NCI-H446 treated with DMSO at 0.1 percent for 48 hours (cell line): ENCODE data around the gene TMPRSS6.

Experiments
- DNase-seq: peaks from one replicate; lab custom pipeline; 2025; lab: John Stamatoyannopoulos, UW

The TMPRSS6 gene

DNA sequence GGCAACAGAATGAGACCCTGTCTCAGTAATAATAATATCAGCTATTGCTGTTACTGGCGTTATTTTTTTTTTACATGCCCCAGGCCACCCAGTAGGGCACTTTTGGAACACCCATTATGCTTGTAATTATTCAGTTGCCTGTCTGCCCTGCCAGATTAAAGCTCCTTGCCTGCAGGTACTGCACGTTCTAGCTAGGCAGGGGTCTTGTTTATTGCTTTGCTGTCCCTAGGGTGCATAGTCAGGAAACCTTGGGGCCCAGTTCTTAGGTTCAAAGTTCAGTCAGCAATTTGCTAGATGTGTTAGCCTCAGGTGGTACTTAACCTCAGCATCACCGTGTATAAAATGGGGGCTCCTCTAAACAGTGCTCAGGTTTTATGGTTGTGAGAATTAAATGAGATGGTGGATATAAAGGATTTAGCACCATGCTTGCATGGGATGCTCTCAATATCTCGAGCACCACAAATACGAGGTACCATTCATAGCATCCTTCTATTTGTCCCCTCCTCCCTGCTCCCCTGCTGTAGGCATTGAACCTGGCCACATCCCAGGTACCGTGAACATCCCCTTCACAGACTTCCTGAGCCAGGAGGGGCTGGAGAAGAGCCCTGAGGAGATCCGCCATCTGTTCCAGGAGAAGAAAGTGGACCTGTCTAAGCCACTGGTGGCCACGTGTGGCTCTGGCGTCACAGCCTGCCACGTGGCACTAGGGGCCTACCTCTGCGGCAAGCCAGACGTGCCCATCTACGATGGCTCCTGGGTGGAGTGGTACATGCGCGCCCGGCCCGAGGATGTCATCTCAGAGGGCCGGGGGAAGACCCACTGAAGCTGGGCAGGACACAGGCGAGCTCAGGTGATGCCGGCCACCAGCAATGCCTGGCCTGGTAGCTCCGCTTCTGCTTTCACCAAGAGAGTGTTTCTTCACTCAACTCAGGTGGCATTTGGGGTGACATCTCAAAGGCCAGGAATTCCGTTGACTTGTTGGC lies 80.5 kb downstream of the TMPRSS6 start:
- no peak for DNase-seq

DNA sequence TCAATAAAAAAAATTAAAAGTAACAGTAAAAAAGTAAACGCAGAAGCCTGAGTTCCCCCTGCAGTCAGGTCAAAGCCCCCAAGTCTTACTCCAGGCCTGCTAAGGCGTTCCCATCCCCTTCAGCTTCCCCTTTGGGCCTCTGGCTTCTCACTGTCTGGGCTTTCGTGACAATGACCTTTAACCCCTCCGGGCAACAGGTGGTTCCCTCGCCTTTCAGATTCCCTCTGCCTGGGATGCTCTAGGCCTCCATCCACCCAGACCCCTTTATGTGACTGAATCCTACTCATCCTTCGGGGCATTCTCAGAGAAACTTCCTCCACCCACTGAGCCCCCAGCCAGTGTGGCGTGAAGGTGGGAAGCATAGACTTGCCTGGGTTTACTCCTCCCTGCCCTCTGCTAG lies 82.0 kb downstream of the TMPRSS6 start:
- no peak for DNase-seq

DNA sequence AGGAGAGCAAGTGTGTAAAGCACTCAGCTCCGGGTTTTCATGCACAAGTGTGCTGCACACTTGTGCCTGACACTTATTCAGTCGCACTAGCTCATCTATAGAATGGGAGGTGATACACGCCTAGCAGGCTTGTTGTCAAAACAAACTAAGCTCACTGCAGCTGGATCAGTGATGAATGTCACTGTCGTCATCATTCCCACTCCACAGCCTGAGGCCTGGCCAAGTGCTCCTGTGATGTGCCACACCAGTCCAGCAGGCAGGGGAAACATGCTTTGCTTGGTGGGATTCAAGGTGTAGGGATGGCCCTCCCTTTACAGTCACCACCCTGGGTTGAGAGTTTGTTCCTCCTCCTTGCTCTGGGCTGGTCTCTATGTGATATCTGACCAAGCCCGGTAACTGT lies 83.2 kb downstream of the TMPRSS6 start:
- no peak for DNase-seq

DNA sequence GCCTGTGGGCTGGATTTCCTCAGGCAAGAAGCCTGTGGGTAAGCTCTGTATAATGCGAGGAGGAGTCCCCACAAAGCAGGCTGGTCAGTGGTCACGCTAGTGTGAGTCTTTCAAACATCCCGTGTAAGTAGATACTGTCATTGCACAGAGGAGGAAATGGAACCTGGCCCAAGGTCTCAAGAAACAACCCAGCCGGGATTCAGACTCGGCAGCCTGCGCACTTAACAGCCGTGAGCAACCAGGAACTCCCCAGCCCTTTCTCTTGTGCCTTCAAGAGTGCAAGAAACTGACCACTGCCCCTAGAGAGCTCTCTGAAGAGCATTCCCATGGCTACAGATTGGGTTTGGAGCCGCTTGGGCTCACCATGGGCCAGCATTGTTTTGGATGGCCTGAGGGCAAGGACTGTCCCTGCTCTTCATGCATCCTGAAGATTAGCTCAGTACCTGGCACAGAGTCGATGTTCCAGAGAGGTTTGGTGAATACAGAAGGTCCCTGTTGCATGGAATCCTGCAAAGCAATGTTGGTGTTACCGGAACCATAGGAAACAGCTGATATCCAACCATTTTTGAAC lies 83.9 kb downstream of the TMPRSS6 start:
- DNase-seq = no peak

DNA sequence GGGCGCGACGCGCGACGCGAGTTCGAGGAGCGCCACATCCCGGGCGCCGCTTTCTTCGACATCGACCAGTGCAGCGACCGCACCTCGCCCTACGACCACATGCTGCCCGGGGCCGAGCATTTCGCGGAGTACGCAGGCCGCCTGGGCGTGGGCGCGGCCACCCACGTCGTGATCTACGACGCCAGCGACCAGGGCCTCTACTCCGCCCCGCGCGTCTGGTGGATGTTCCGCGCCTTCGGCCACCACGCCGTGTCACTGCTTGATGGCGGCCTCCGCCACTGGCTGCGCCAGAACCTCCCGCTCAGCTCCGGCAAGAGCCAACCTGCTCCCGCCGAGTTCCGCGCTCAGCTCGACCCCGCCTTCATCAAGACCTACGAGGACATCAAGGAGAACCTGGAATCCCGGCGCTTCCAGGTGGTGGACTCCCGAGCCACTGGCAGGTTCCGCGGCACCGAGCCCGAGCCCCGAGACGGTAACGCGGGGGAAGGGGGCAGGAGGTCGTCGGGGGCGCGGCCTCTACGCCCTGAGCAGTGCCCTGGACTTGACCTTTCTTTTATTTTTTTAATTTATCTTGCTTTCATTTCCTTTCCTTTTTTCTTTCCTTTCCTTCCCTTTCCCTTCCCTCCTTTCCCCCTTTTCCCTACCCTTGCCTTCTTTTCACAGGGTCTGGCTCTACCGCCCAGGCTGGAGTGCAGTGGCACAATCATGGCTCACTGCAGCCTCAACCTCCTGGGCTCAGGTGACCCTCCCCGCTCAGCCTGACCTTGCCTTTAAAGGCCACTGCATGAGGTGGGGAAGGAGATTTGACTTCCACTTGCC lies 85.0 kb downstream of the TMPRSS6 start:
- no peak for DNase-seq

DNA sequence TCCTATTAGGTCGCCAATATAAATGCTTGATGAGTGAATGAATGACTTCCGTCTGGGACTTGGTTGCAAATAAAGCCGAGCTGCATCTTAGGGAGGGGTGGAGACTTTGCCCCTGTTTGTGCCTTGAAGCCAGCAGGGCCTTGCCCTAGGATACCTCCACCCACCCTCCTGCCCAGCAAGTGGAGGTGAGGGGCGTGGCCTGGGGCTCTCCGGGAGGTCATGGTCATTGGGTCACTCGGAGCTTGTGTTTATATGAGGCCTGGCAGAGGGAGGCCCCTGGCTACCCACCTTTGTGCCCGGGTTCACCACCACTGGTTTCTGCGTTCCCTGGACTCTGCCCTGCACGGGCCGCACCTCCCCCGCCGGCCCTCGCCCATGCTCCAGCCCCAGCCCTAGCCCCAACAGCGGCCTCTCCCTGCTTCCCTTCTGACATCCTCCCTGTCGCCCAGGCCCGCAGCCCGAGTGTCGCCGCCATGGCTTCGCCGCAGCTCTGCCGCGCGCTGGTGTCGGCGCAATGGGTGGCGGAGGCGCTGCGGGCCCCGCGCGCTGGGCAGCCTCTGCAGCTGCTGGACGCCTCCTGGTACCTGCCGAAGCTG lies 85.7 kb downstream of the TMPRSS6 start:
- no peak for DNase-seq

DNA sequence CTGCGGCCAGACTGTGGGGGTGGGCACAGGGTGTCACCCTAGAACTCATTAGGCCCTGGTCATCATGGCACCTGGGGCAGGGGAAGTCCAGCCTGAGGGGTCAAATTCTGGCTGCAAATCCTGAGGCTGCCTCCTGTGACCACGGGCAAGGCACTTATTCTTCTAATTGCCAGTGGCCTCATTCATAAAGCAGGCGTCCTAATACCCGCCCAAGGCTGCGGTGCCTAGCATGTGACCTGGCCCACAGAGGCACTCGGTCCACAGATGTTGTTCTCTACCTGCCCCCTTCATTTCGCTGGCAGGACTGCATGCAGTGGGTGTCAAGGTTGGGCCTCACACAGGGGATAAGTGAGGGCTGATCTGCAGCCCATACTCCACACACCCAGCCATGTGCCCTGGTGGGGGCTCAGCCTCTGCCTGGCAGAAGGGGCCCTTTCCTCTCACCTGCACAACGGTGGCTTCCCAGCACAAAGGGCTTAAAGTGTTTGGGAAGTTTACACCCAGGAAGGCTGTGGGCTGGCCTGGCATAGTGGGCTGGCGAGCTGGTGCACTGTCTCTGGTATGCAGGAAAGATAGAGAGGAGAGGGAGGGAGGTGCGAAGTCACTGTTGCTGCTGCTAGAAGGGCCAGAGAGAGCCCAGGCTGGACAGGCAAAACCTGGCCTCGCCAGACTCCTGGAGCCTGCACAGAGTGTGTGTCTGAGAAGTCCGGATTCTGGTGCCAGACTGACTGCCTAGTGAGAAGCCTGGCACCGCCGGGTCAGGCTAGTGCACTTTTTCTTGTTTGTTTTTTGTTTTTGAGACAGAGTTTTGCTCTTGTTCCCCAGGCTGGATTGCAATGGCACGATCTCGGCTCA lies 86.8 kb downstream of the TMPRSS6 start:
- no peak for DNase-seq

DNA sequence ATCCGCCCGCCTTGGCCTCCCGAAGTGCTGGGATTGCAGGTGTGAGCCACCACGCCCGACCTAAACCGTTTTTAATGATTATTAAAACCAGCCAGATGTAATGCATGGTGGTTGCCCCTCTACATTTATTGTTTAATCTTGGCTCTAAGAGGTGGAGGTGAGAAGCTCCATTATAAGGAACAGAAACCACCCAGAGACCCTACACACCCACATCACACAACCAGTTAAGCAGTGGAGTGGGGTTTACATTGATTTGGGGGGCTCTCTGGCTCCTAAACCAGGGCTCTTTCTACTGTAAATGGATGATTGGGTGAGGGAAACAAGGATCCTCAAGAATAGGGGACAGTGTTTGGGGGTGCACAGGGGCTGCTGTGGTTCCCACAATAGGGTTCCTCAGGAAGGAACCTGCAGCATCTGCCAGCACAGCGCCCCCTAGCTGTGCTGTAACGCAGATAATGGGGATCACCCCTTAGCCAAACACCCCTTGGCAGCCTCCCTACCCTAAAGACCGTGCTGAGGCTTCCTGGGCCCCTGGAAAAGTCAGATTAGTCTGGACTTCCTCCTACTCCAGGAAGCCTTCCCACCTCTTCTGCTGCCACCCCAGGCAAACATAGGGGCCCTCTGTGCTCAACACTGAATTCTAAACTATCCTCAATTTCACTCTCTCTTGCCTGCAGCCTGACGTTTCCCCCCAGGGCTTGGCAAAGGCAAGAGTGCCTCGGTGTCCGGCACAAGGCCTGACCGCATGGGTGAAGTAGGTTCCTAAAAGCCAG lies 87.6 kb downstream of the TMPRSS6 start:
- DNase-seq = no peak

DNA sequence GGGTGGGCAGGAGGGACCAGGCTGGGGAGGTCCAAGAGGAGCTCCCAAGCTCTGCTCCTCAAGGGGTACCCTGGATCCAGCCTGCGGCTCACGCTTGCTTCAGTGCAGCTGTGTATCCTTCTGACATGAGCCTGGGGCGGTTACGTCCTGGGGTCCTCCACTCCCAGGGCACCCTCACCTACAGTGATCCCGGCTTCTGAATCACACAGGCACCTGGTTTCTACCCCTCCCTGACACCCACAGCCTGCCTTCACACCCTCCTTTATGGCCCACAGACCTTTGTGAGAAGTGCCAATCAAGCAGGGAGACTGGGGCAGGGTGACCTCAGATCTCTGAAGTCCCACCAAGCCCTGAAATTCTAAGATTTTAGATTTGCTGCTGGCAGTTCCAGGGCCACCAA lies 88.5 kb downstream of the TMPRSS6 start:
- DNase-seq = no peak

DNA sequence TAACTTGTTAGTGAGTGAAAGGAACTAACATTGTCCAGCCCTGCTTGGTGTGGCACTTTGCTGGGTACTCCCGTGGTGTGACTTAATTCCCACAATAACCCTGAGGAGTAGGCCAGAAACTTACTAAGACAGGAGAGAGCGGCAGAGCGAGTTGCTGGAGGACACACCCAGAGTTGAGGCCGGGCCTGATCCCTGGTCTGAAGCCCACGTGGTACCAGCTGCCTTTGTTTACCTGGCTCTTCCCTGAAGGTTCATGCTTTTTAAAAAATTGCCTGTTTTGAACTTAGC lies 89.4 kb downstream of the TMPRSS6 start:
- DNase-seq = peak; percentile 4

DNA sequence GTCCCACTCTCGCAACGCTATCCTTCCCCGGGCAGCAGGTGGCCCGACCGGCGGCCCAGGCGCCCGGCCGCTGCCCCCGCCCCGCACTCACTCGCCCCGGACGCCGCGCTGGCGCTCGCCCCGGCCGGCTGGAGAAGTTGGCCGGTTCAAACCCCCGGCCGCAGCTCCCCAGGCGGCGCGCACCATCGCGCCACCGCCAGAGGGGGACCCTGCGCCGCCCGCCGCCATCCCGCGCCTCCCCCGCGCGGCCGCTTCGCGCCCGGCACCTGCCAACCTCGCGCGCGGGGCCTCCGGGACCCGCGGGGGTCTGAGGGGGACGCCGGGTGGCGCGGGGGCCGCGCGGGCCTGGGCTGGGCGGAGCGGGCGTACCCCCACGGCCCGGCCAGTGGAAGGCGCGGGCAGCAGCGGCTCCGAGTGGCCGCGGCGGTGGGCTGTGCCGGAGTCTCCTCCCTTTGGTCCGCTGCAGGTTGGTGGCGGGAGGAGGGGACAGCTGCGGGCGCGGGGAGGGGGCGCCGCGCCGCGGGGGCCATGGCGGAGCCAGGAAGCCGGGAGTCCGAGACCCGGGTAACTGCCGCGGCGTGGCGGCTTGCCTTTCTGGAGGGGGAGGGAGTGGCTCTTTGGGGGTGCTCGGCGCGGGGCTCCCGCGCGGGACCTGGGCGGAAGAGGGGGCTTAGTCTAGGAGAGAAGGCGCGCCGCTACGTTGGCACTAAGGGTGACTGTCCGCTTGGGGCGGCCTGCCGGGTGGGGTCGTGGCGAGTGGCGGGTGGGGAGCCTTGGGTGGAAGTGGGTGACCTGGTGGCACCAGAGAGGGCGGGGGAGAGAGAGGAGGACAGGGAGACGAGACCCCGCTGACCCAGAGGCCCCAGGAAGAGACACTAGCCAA lies 90.0 kb downstream of the TMPRSS6 start, which contains the start of the genes MPST and TST:
MPST (plus strand) TSS at position 434 of the 883 bp plus-strand sequence; CDS start at position 529, 95 bp downstream.
TST (minus strand) TSS at position 139 of the 883 bp plus-strand sequence. CDS start 715 bp downstream, outside the sequence.
- peak; percentile 12 for DNase-seq

DNA sequence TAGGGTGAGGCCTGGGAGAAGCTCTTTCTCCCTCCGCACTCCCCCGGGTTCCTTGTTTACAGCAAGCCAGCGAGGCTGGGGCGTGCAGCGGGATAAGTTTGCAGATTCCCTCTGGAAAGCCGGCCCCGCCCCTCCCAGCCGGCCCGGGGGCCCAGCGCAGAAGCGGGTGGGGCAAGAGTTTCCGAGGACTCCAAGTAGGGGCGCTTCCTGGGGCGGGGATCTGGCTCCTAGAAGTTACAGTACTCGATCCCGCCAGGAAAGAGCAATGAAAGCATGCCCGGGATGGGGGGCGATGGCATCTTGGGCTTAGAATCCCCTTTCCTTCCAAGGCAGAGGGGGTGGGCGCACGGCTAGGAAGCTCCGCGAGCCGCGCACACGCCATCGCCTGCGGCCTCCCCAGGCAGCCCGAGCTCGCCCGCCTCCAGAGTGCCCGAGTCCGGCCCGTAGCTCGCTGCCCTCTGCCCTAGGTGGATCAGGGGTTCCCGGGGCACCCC lies 90.7 kb downstream of the TMPRSS6 start:
- DNase-seq = no peak

DNA sequence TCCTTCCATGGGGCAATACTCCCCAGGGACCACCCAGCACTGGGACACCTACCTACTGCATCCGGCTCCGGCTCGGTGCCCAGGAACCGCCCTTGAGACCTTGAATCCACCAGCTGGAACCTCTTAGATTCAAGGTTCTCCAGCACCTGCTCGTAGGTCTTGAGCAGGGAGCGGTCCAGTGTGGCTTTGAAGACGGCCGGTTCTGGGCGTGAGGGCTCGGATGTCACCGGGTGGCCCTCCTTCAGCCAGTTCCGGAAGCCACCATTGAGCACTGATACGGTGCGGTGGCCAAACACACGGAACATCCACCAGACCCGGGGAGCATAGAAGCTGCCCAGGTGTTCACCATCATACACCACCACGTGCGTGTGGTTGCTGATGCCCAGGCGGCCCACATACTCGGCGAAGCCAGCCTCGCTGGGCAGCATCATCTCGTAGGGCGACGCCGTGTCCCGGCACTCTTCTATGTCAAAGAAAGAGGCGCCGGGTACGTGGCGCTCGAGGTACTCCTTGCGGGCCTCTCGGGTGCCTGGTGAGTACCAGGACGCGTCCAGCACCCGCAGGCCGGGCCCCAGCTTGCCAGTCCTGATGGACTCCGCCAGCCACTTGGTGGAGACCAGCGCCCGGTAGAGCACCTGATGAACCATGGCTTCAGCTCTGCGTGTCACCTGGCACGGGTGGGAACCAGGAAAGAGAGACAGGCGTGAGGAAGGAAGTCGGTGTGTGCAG lies 91.3 kb downstream of the TMPRSS6 start:
- no peak for DNase-seq

DNA sequence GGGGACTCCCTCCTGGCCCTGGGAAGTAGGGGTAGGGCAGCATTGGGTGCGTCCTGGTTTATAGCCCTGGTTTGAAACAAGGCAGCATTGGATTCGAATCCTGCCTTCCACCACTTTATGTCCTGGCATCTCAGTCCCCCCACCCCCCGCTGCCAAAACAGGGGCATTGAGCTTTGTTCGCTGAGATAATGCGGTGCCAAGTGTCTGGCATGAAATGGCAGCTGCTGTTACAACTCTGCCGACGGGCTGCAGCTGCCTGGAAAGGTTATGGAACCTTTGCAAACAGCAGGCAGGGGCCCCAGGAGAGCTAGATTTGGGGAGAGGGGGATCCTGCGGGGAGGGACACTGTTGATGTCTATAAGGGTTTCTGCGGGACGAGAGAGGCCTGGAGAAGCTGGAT lies 92.2 kb downstream of the TMPRSS6 start:
- no peak for DNase-seq

DNA sequence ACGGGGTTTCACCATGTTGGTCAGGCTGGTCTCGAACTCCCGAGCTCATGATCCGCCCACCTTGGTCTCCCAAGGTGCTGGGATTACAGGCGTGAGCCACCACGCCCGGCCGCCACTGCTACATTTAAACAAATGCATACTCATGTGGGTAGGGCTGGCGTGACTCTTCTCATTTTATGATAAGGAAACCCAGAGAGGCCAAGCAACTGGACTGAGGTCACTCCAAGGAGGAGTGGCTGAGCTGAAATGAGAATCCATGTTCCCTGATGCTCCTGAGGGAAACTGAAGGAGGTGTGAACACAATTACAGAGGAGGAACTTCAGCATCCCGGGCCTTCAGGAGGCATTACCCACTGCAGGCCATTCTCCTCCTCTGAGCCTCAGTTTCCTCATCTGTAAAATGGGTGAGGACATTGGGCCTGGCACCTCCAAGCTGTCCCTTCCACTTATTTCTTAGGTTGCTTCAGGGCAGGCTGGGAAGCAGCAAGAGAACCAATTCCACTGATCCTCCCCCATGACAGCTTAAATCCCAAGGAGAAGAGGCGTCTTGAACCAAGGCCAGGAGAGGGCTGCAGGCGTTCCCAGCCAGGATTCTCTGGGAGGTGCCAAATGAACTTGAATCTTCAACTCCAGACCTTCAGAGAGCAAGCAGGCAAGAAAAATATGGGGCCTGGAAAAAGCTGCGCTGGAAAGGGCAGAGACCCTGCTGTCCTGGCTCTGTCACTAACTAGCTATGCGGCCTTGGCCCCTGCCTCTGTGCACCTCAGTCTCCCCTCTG lies 93.2 kb downstream of the TMPRSS6 start:
- DNase-seq = no peak

DNA sequence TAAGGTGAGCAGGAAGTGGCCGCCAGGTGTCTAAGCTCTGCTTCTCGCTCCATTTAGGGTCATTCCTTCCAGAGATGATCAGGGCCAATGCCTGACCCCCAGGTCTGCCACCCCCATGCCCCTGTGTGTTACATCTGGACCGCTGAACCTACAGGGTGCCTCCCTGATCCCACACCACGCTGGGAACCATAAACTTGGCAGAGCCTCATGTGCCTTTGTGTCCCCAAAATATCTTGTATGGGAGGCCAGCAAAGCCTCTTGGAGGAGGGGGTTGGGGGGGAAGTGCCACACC lies 94.0 kb downstream of the TMPRSS6 start:
- no peak for DNase-seq
